HG02870 (cell line): ENCODE measurements around the gene OSBPL5.

Experiments used
- ATAC-seq: cut with Tn5 transposase; IDR thresholded peaks from one replicate; pipeline ENCODE4 v1.9.1; 2021; ENCODE audit warnings: mild to moderate bottlenecking, moderate library complexity; ENCODE audit not compliant: unreplicated experiment

Gene OSBPL5

DNA sequence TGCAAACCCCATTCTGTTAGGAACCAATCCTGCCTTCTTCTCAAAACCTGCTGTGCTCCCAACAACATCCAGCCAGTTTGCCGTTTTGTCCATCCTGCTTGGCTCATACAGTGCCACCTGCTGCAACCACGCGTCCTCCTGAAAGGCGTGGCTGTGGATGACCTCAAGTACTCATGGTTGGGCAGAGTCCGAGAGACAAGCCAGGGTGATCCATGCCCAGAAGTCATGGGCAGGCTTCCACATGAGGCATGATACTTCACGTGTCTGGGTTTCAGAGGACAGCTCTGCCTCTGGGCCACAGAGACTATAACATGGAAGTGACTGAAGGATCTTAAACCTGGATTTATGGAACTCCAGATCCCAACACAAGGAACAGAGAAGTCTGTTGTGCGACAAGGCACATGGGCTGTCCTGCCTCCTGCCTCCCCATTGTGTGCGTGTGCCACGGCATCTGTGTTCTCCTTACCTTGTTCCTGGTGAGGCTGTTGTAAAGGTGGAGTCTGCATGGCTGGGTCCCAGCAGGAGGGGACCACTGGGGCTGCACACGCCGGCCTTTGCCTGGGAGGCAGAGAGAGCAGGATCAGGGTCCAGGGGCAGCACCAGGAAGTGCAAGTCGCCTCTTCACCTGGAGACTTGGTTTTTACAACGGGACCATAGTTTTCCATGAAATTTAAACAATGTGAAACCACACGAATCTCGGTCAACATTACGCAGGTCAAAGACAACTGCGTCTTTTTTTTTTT, 123.2 kb downstream of the OSBPL5 start:
- no peak for ATAC-seq

DNA sequence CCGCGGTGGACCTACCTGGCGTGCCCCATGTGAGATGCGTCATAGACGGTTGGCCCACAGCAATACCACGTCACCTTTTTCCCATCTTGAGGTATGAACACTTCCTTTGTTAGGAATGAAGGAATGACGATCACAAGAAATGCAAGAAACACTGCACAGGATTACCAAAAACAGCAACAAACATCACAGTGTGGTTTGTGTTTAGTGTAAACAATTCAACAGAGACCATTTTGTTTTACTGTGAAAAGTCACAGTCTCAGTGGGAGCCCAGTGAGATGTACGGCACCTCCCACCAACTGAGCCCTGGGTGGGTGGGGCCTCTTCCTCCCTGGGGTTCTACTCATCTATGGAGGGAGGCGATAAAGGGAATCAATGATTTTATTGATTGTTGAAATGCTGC, 124.2 kb downstream of the OSBPL5 start:
- ATAC-seq = no peak

DNA sequence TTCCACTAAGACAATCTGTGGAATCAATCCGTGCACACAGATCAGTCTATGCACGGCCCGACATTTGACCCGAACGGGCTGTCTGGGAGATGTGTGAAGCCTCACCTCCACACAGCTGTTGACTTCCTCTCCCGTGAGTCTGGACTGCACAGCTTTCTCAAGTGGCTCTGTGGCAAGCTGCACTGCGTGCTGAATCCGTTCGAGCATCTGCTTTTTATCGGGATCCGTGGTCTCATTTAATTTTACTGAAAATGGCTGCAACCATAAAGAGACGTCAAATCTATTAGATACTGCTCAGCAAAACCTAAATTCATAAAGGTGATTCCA, 127.2 kb downstream of the OSBPL5 start:
- no peak for ATAC-seq
